Suppressor macrophage (primary cell): ENCODE data around the gene IFITM1.
A peak's percentile ranks its signal among the peaks of the same experiment; 100 is the strongest.

Experiments used
- DNase-seq, 4 experiments: peaks; one replicate each; pipeline ENCODE4 v3.0.0-alpha.2; 2020 to 2022
- total RNA-seq, 17 experiments: gene quantifications; one replicate each; lab custom pipeline; 2026; ENCODE audit warnings: mixed read lengths in 6 of 17, inconsistent platforms in 3 of 17; lab: John Stamatoyannopoulos, UW

Gene IFITM1
- total RNA-seq, result 0 to 17.0 (median 0.24) reads per million in 17 experiments

DNA sequence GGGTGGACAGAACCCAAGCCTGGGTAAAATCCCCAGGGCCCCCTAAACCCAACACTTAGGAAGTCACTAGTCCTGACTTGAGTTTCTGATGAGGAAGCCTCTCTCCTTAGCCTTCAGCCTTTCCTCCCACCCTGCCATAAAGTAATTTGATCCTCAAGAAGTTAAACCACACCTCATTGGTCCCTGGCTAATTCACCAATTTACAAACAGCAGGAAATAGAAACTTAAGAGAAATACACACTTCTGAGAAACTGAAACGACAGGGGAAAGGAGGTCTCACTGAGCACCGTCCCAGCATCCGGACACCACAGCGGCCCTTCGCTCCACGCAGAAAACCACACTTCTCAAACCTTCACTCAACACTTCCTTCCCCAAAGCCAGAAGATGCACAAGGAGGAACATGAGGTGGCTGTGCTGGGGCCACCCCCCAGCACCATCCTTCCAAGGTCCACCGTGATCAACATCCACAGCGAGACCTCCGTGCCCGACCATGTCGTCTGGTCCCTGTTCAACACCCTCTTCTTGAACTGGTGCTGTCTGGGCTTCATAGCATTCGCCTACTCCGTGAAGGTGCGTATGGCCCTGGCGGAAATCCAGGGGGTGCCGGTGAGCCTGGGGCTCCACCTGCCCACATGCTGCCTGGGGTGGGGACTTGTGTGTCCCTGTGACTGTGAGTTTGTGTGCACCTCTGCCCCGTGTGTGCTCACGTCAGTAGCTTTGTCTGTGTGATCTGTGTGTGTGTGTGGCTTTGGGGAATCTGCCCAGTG is at the start of gene IFITM1:
IFITM1 (plus strand) TSS at position 254 of the 767 bp plus-strand sequence; CDS start at position 385, 131 bp downstream.
- DNase-seq, result peak in 2 of 4 experiments; percentile 27 to 29

DNA sequence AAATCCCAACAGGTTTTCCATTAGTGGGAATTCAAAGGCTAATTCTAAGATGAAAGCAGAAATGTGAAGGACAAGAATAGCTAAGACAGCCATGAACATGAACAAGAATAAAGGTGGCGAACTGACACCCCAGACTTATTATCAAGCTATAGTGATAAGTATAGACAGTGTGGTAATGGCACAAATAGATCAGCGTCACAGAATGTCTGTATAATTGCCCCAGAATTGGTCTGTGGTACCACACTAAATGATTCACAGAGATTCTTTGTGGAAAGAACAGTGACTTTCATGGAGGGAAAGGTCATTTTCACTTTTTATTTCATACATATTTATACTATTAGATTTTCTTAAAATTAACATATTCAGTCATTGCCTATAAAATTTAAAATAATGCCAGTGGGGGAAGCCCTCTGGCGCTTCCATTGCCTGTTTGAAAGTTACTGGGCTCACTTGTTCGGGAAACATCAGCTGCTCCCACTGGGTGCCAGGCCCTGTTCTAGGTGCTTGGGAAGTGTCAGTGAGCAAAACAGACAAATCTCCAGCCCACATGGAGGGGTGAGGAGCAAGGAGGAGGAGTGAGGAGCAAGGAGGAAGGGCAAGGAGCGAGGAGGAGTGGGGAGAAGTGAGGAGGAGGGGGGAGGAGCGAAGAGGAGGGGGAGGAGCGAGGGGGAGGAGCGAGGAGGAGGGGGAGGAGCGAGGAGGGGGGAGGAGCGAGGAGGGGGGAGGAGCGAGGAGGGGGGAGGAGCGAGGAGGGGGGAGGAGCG is 47.0 kb upstream of the IFITM1 start:
- peak; percentile 20 to 72 (median 58) for DNase-seq

GRCh38 chr11:267491-267994 is 46.3 kb upstream of the IFITM1 start:
- peak; percentile 72 to 87 (median 78) for DNase-seq

DNA sequence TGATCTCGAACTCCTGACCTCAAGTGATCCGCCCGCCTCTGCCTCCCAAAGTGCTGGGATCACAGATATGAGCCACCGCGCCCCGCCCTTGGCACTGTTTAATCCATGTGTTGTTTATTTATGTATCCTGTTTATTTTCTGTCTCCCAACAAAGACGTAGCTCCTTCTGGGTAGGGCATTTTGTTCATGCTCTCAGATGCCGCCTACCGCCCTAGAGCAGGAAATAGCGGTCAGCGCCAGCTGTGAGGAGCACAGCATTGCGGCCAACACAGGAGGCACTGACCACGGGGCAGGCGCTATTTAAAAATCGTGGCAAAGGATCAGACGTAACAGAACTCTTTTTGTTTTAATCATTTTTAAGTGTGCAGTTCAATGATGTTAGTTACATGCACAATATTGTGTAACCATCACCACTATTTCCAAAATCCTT is 45.1 kb upstream of the IFITM1 start:
- peak; percentile 92 to 96 (median 92) for DNase-seq

GRCh38 chr11:269146-269890 is 44.5 kb upstream of the IFITM1 start:
- peak; percentile 83 to 97 (median 91) for DNase-seq

DNA sequence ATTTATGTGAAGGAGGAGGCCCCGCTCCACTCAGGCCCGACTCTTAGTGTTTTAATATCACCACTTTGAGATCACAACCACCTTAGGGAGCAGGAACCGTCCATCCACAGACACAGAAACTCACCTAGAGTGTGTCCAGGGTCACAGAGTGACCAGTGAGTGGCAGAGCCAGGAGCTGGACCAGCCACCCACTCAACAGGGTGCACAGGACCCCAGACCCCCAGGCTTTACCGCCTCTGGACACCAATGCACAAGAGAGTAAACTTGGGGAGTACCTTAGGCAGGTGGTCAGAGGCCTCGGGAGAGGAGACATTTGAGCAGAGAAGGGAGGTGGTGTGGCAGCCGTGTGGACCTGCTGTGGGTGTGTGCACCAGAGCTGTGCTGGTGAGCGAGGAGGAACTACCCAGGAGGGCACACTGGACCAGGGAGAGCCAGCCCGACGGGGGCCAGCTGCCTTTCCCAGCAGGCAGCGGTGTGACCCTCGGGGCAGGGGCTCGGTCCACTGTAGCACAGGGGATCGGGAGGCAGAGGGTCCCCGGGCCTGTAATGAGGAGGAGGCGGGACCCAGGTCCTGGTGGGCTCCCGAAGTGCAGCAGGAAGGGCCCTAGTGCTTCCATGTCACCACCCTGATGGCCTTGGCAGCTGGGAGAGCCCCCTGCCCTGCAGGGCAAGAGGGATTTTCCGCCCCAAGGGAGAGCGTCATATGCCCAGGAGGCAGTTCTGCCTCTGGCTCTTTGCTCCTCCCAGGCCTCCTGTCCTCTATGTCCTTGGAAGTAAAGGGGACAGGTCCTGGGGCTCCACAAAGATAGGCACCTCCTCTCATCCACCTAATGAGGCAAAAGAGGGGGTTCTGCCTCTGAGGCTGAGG is 43.2 kb upstream of the IFITM1 start:
- no peak for DNase-seq

- DNase-seq, result no peak
Measured at GRCh38 chr11:271319-271715, 42.5 kb upstream of the IFITM1 start.

DNA sequence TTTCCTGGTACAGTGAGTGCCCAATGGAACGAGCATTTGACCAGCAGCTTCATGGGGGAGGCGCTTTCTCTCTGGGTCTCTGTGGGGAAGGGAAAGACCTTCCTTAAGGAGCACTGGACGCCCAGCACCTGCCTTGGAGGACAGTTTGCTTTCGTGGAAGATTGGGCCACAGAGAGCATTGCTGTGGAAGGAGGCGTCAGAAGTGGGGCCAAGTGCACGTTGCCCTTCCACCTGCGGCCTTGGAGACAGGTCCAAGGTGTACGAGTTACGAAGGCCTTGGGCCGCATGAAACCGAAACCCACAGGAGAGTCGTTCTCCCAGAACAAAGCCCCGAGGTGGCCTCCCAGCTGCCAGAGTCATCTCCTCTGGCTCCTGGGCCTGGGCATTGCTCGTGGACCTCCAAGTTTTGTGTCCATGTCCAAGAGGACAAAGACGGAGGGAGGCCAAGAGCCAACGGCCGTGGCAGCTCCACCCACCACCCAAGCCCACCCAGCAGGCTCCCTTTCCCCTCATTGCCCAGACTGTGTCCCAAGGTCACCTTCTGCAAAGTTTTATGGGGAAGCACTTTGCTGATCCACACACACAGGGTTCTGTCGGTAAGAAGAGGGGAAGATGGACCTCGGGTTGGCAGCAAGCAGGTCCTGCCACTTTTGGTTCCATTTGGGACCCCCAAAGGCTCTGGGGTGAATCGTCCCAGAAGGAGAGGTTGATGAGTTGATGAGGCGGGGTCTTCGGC is 41.5 kb upstream of the IFITM1 start:
- no peak for DNase-seq

- no peak for DNase-seq
Measured at GRCh38 chr11:272931-273198, 41.0 kb upstream of the IFITM1 start.

GRCh38 chr11:276219-276618 is 37.6 kb upstream of the IFITM1 start:
- no peak for DNase-seq

- no peak for DNase-seq
Measured at GRCh38 chr11:278001-278951, 35.6 kb upstream of the IFITM1 start, which contains the start of gene NLRP6. Gene NLRP6 (plus strand): TSS chr11:278407. CDS start chr11:278570, 163 bp downstream.

GRCh38 chr11:279040-279965 is 34.5 kb upstream of the IFITM1 start:
- DNase-seq, result peak in 3 of 4 experiments; percentile 24 to 63 (median 54)

DNA sequence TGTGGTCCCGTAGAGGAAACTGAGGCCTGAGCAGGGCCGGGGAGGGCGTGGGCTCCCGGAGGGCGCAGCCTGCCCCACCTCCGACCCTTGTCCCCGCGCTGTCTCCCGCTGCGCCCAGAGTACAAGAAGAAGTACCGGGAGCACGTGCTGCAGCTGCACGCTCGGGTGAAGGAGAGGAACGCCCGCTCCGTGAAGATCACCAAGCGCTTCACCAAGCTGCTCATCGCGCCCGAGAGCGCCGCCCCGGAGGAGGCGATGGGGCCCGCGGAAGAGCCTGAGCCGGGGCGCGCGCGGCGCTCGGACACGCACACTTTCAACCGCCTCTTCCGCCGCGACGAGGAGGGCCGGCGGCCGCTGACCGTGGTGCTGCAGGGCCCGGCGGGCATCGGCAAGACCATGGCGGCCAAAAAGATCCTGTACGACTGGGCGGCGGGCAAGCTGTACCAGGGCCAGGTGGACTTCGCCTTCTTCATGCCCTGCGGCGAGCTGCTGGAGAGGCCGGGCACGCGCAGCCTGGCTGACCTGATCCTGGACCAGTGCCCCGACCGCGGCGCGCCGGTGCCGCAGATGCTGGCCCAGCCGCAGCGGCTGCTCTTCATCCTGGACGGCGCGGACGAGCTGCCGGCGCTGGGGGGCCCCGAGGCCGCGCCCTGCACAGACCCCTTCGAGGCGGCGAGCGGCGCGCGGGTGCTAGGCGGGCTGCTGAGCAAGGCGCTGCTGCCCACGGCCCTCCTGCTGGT is 33.7 kb upstream of the IFITM1 start:
- DNase-seq, result peak; percentile 40 to 84 (median 61)

GRCh38 chr11:280706-281485 is 32.9 kb upstream of the IFITM1 start:
- DNase-seq, result peak in 3 of 4 experiments; percentile 34 to 58 (median 53)

- no peak for DNase-seq
Measured at GRCh38 chr11:281486-282161, 32.2 kb upstream of the IFITM1 start.

DNA sequence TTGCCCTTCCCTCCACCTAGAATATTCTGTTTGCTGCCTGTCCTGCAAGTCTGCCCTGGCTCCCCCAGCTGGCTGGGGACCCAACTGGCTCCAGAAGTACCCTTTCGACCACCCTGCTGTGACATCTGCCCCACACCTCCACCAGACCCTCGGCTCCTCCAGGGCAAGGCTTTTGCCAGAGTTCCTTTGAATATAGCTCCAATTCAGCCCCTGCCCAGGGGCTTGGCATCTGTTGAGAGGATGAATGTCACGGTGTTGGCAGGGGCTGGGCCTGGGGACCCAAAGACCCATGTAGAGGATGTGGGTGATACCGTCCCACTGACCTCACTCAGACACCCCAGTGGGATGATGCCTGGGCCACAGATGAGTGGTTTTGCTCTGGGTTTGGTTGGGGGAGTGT is 31.7 kb upstream of the IFITM1 start:
- DNase-seq, result no peak
